ENCODE results near the gene FITM1. TPM values are rescaled to one million over a fixed set of nuclear protein-coding genes. Genes with fewer than 3 reads are reported as not detected.

Gene FITM1
- total RNA-seq, 2 experiments from 2014 or later = 1.3 to 1.7 TPM

DNA sequence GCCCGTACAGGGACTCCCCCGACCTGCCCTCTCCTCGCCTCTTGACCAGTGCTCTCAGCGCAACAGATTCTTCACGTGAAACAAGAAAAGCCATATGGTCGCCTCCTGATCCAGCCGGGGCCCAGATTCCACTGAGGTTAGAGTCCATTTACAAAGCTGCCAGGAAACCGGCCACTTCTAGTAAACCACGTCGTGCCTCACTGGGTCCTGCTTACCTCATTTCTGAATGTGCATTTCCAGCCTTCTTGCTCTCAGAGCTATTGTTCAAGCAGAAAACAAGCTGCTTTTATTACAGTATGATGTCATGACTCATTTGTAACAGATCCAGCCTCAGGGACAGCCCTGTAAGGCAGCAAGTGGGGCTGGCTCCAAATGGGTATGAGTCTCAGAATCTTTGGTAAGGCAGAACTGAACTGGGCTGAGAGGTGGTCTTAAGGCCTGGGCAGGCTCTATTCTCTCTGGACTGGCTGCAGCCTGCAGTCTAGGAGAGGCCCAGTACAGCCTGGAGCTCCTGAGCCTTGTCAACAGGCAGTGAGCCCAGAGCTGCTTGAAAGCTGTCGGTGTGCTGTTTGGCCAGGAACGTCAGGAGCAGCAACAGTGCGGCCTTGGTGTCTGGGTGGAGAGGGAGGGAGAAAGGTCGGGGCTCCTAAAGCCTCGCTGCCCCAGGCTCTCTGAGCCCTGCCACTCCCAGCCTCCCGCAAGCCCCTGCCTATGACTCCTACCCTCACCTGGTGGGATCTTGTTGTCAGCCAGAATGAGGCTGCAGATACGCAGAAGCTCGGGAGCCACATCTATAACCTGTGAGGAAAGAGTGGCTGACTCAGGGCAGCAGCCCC lies 49.7 kb downstream of the FITM1 start:
- peaks cover under 1% of the 10 kb centered on the region for H3K4me1 Mint-ChIP-seq
- H3K4me3 Mint-ChIP-seq = no peak overlapping the region
- POLR2A ChIA-PET = interaction anchor here (1.0 to 4.0 kb wide), 10 partner anchors 7 to 67 kb away, joined by 3 to 29 read pairs (median 6); partner anchors contain the start of genes IPO4, IRF9, PSME2 and REC8
- no peaks in the 10 kb centered on the region for H3K9me3 Mint-ChIP-seq
- DNase-seq (no peak), ATAC-seq (ENCODE audit: low read depth) (no peak)
- H3K27me3 Mint-ChIP-seq = no peaks in the 10 kb centered on the region
- peak overlapping the region; percentile 25 for H3K27ac Mint-ChIP-seq
- H3K36me3 Mint-ChIP-seq = peaks cover 12% of the 10 kb centered on the region

DNA sequence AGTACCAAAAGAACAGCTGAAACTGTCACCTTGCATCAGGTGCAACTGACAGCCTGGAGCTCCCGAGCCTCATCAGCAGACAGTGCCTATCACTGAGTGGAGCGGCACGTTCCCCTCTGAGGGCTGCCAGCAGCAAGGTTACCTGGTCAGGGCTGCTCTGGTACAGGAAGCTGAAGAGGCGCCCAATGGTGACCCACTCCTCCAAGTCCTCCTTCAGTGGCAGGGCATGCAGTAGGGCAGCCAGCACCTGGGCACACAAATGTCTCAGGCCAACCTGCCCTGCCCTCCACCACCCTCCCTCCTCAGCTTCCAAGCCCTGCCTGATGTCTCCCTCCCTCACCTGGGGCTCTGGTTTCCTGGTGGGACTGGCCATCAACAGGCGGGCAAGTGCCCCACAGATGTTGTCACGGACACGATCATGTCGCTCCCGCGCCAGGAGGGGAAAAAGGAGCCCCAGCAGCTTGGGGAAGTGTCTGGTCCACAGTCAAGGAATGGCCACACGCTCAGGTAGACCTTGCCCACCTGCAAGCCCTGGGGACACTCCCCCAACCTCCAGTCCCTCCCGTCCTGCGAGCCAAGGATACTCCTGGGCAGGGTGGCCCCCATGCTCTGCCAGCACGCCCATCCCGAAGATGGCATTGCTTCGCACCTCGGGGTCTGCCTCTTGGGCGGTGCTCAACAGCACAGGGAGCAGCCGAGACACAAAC lies 51.1 kb downstream of the FITM1 start:
- Mint-ChIP-seq H3K4me3 (no peak overlapping the region), H3K27ac (no peak overlapping the region), H3K9me3 (no peaks in the 10 kb centered on the region), H3K27me3 (no peaks in the 10 kb centered on the region), H3K4me1 (no peaks in the 10 kb centered on the region), H3K36me3 (peaks cover 14% of the 10 kb centered on the region)
- no peak for ATAC-seq (ENCODE audit: low read depth)
- POLR2A ChIA-PET = interaction anchor here (0.9 to 4.0 kb wide), 8 partner anchors 9 to 65 kb away, joined by 3 to 29 read pairs (median 5); partner anchors contain the start of genes IRF9, PSME1, REC8 and TM9SF1
- no peak for DNase-seq

Small RNA genes lying within 50 kb of the gene (microRNA-seq; reads per million reads assigned to microRNA genes)
- not detected for gene MIR7703

Other genes with a start within 250 kb of the FITM1 start
- 10 to 100 TPM; 17.1 to 20.0 TPM for gene DHRS4, start 176.9 kb upstream of the FITM1 start, total RNA-seq
- gene DHRS4L2, start 141.7 kb upstream of the FITM1 start, total RNA-seq = 10 to 100 TPM; 17.7 to 20.9 TPM
- under 1 TPM; 0.80 to 0.91 TPM for gene CARMIL3, start 78.7 kb upstream of the FITM1 start, total RNA-seq
- gene CPNE6, start 59.1 kb upstream of the FITM1 start, total RNA-seq = under 1 TPM in 1 of 2 experiments, not detected in 1; 0.14 TPM
- gene PCK2, start 36.3 kb upstream of the FITM1 start, total RNA-seq = 10 to 100 TPM; 47.4 to 50.6 TPM
- gene DCAF11, start 15.9 kb upstream of the FITM1 start, total RNA-seq = 100 to 1,000 TPM; 100 to 105 TPM
- gene NRL, start 15.7 kb upstream of the FITM1 start, total RNA-seq = 1 to 10 TPM; 3.3 to 3.4 TPM
- gene PSME1, start 5.5 kb downstream of the FITM1 start, total RNA-seq = 100 to 1,000 TPM; 430 to 443 TPM
- gene EMC9, start 10.9 kb downstream of the FITM1 start, total RNA-seq = 10 to 100 TPM; 41.6 to 43.9 TPM
- 100 to 1,000 TPM; 406 to 414 TPM for gene PSME2, start 16.0 kb downstream of the FITM1 start, total RNA-seq
- gene RNF31, start 16.8 kb downstream of the FITM1 start, total RNA-seq = 100 to 1,000 TPM; 131 to 153 TPM
- gene IRF9, start 30.6 kb downstream of the FITM1 start, total RNA-seq = 100 to 1,000 TPM; 234 to 252 TPM
- 10 to 100 TPM; 55.1 to 60.7 TPM for gene REC8, start 41.4 kb downstream of the FITM1 start, total RNA-seq
- 10 to 100 TPM; 32.2 to 33.0 TPM for gene IPO4, start 58.2 kb downstream of the FITM1 start, total RNA-seq
- gene TM9SF1, start 64.8 kb downstream of the FITM1 start, total RNA-seq = 10 to 100 TPM; 28.9 to 29.6 TPM
- under 1 TPM; 0.43 to 0.53 TPM for gene TSSK4, start 75.0 kb downstream of the FITM1 start, total RNA-seq
- 10 to 100 TPM; 93.6 to 97.8 TPM for gene CHMP4A, start 82.8 kb downstream of the FITM1 start, total RNA-seq
- gene MDP1, start 85.4 kb downstream of the FITM1 start, total RNA-seq = 10 to 100 TPM; 11.9 to 15.4 TPM
- 100 to 1,000 TPM; 179 to 196 TPM for gene NEDD8, start 101.7 kb downstream of the FITM1 start, total RNA-seq
- 10 to 100 TPM; 76.6 to 82.2 TPM for gene GMPR2, start 102.3 kb downstream of the FITM1 start, total RNA-seq
- gene TINF2, start 112.0 kb downstream of the FITM1 start, total RNA-seq = 100 to 1,000 TPM; 122 to 124 TPM
- gene TGM1, start 132.5 kb downstream of the FITM1 start, total RNA-seq = 1 to 10 TPM; 5.7 to 5.8 TPM
- 10 to 100 TPM; 42.1 to 48.8 TPM for gene RABGGTA, start 140.9 kb downstream of the FITM1 start, total RNA-seq
- gene DHRS1, start 169.1 kb downstream of the FITM1 start, total RNA-seq = 10 to 100 TPM; 36.0 to 41.9 TPM
- 10 to 100 TPM; 28.7 to 31.1 TPM for gene NOP9, start 169.2 kb downstream of the FITM1 start, total RNA-seq
- gene CIDEB, start 177.3 kb downstream of the FITM1 start, total RNA-seq = 10 to 100 TPM; 33.7 to 34.8 TPM
- 10 to 100 TPM; 19.4 to 21.2 TPM for gene LTB4R2, start 179.5 kb downstream of the FITM1 start, total RNA-seq
- 10 to 100 TPM; 27.0 to 27.8 TPM for gene LTB4R, start 180.8 kb downstream of the FITM1 start, total RNA-seq
- 1 to 10 TPM; 4.4 to 6.3 TPM for gene ADCY4, start 204.4 kb downstream of the FITM1 start, total RNA-seq
- gene RIPK3, start 209.3 kb downstream of the FITM1 start, total RNA-seq = 10 to 100 TPM; 41.1 to 43.7 TPM
- gene NFATC4, start 237.5 kb downstream of the FITM1 start, total RNA-seq = not detected